GM10266 (cell line): ENCODE data around the gene BDH2.

Source experiments
- DNase-seq: peaks from one replicate; pipeline ENCODE4 v3.0.0; 2012; ENCODE audit errors: extremely low spot score
- TF ChIP-seq, protein P1 (sequence below): IDR thresholded peaks from 2 replicates; pipeline ENCODE4 v1.5.1; 2012; ENCODE audit warnings: mild to moderate bottlenecking, low read depth; ENCODE audit not compliant: control insufficient read depth, insufficient read depth; ENCODE audit errors: missing control alignments

BDH2 gene

DNA sequence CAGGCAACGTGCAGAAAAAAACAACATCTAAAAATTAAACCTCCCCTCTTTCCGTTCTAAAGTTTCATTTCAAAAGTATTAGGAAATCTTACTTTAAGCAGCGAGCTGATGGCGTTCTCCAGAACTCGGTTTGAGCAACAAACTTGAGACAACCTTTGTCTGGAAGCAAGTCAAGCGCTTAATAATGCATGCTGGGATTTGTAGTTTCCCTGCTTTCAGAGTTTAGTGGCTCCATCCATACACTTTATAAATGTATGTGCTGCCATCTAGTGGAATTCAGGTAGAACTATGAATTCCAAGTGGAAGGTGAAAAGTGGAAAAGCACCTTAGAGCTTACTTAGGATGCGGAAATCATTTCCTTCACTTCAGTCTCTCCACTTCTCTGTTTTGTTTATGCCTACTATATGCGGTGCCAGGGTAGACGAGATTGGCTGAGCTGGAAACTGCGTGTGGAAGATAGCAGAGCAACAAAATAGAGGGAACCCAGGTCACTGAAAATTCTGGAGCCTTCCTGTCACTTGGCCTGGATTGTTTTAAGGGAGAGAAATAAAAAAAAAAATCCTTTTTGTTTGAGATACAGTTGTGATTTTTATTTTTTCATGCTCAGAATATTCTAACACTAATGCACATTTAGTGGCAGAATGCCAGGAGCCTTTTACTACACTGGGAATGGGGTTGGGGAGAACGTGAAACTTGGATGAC, at the start of gene BDH2:
TSS of gene BDH2 (minus strand) at position 144 of the 702 bp plus-strand sequence. CDS start 3,580 bp downstream, outside the sequence.
- DNase-seq = peak; percentile 77
- TF ChIP-seq, protein P1, sequence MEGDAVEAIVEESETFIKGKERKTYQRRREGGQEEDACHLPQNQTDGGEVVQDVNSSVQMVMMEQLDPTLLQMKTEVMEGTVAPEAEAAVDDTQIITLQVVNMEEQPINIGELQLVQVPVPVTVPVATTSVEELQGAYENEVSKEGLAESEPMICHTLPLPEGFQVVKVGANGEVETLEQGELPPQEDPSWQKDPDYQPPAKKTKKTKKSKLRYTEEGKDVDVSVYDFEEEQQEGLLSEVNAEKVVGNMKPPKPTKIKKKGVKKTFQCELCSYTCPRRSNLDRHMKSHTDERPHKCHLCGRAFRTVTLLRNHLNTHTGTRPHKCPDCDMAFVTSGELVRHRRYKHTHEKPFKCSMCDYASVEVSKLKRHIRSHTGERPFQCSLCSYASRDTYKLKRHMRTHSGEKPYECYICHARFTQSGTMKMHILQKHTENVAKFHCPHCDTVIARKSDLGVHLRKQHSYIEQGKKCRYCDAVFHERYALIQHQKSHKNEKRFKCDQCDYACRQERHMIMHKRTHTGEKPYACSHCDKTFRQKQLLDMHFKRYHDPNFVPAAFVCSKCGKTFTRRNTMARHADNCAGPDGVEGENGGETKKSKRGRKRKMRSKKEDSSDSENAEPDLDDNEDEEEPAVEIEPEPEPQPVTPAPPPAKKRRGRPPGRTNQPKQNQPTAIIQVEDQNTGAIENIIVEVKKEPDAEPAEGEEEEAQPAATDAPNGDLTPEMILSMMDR = peak; percentile 70

DNA sequence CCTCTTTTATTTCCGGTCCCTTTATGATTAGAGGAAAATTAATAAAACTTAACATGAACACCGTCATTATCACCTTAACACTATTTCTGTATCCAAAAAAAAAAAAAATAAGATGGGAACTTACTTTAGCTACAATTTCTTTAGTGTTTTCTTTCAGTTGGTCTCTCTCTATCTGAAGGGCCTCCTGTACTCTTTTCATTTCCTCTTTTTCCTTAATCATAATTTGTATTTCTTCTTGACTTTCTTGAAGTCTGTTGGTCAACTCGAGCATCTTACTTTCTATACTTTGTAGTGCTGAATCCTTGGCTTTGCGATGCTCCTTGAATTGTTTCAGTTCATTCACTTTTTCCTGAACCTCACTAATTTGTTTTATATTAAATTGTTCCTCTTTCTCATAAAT, 45.3 kb upstream of the BDH2 start:
- TF ChIP-seq, protein P1 = no peak
- no peak for DNase-seq

DNA sequence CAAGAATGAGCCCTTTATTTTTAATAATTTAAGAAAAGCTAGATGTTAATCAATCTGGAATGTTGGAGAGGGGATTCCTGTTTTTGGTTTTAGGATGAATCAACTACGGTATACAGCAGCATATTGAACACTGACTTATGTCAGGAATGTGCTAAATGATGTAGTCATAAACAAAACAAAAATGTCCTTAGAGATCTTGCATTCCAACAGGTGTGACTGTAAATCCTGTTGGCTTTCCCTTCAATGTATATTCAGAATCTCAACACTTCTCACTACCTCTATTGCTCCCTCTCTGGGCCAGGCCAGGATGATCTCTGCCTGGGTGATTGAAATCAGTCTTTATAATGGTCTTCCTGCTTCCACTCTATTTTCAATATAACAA, 37.8 kb upstream of the BDH2 start:
- TF ChIP-seq, protein P1 = no peak
- no peak for DNase-seq

DNA sequence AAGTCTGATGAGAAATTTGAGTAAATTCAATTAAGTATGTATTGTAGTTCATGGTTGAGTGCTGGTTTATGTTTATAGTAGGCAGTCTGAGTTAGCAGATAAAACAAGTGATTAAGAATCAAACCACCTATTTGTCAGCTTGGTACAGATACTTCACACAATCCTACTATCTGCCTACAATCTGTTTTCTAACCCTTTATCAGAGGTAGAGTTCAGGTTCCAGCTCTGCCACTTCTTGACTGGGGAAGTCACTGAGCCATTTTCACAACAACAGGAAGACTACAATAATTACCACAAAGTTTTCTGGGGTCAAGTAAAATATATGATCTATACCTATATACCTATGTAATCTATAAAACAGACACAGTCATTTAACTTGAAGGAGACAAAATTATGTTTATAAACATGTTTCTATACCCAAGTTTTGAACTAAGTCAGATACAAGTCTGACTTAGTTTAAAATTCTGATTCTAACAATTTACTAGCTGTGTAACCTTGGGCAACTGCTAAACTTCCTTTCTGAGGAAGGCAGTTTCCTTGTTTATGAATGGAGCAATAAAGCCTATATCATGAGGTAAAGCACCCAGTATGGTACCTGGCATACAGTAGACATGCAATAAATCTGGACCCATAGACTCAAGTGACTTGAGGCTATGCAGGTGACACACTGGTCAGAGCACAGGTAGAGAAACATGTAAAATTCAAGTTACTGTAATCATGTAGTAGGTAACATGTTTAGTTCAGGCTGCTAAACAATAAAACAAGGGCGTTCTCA, 37.2 kb upstream of the BDH2 start:
- TF ChIP-seq, protein P1 = no peak
- no peak for DNase-seq

DNA sequence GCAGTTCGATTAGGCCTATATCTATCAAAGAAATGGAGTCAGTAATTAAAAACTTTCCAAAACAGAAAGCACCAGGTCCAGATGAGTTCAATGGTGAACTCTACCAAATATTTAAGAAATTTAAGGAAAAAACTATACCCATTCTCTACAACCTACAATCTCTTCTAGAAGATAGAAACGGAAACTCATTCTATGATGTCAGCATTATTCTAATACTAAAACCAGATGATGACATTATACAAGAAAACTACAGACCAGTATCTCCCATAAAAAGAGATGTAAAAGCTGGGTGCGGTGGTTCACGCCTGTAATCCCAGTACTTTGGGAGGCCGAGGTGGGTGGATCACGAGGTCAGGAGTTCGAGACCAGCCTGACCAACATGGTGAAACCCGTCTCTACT, 29.5 kb upstream of the BDH2 start:
- TF ChIP-seq, protein P1 = no peak
- DNase-seq = no peak

DNA sequence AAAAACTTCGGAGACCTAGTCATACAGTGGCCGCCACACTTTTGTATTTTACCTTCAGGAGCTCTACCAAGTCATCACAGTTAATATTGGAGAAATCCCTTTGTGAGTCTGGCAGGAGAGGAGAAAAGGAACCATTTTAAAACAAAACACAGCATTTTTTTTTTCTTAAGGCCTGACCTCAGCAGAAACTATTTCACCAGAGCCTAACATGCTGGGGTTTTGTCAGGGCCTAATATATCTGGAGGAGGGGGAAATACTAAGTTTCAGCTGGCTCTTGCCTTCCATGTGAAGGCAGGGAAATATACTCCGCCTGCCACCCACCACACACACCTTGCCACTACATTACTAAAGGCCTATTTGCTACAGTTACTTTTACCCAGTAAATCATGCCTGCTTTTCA, 26.5 kb upstream of the BDH2 start:
- no peak for DNase-seq
- TF ChIP-seq, protein P1 = no peak

DNA sequence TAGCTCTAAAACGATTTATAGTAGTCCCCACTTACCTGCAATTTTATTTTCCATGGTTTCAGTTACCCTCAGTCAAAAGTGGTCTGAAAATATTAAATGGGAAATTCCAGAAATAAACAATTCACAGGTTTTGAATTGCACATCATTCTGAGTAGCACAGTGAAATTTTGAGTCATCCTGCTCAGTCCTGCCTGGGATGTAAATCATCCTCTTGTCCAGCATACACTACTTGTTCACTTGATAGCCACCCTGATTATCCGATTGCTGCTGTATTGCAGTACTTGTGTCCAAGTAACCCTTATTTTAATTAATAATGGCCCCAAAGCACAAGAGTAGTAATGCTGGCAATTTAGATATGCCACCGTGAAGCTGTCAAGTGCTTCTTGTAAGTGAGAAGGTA, 23.5 kb upstream of the BDH2 start:
- DNase-seq = no peak
- TF ChIP-seq, protein P1 = no peak
